Sigmoid colon (tissue), 4 donors: ENCODE data around the gene IGLON5.

Source experiments
- CTCF ChIP-seq, 4 experiments: fragments of 450-650 bp in 3 of 4; fragments of 200-600 bp in 1 of 4; IDR thresholded peaks; one replicate each; pipeline ENCODE4 v1.5.1; 2016 to 2019; ENCODE audit warnings: antibody characterized with exemption in 4 of 4, mild to moderate bottlenecking in 3 of 4, moderate library complexity in 2 of 4
- EP300 ChIP-seq, 4 donors: sonication (generic); formaldehyde crosslinking; IDR thresholded peaks; one replicate each; pipeline ENCODE4 v1.6.1; 2017; ENCODE audit warnings: antibody characterized with exemption in 4 of 4
- POLR2A ChIP-seq, 2 donors: fragments of 450-650 bp; IDR thresholded peaks; one replicate each; pipeline ENCODE4 v1.6.1; 2016; ENCODE audit warnings: antibody characterized with exemption in 2 of 2, mild to moderate bottlenecking in 2 of 2, moderate library complexity in 2 of 2

- TF ChIP-seq CTCF (IDR thresholded peaks at IDR 0.05) (no peak), EP300 (IDR thresholded peaks at IDR 0.05) (no peak), POLR2A (IDR thresholded peaks at IDR 0.05) (no peak)
Observed at GRCh38 chr19:51293571-51294210, 17.8 kb upstream of the IGLON5 start.
